ENCODE results near the gene MCUB. TPM values are rescaled to one million over a fixed set of nuclear protein-coding genes. Genes with fewer than 3 reads are reported as not detected.

Gene MCUB
- total and polyA plus RNA-seq, 8 donors: 0.88 to 6.5 (median 2.9) TPM

GRCh38 chr4:109629775-109630174 lies 69.7 kb downstream of the MCUB start:
- no peak overlapping the region for H3K4me3 ChIP-seq
- no peaks in the 10 kb centered on the region for H3K36me3 ChIP-seq
- WGBS, 2 donors: 52 to 59% methylated on average over 4 of the region's 4 CpGs
- FAIRE-seq (no peak), DNase-seq (no peak), ATAC-seq (no peak)
- no peaks in the 10 kb centered on the region for H3K27me3 ChIP-seq
- no peaks in the 10 kb centered on the region for H3K9me3 ChIP-seq
- H3K4me1 ChIP-seq: no peaks in the 10 kb centered on the region
- TF ChIP-seq, protein P1, sequence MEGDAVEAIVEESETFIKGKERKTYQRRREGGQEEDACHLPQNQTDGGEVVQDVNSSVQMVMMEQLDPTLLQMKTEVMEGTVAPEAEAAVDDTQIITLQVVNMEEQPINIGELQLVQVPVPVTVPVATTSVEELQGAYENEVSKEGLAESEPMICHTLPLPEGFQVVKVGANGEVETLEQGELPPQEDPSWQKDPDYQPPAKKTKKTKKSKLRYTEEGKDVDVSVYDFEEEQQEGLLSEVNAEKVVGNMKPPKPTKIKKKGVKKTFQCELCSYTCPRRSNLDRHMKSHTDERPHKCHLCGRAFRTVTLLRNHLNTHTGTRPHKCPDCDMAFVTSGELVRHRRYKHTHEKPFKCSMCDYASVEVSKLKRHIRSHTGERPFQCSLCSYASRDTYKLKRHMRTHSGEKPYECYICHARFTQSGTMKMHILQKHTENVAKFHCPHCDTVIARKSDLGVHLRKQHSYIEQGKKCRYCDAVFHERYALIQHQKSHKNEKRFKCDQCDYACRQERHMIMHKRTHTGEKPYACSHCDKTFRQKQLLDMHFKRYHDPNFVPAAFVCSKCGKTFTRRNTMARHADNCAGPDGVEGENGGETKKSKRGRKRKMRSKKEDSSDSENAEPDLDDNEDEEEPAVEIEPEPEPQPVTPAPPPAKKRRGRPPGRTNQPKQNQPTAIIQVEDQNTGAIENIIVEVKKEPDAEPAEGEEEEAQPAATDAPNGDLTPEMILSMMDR (IDR thresholded peaks at IDR 0.05): no peak
- no peak overlapping the region for H3K27ac ChIP-seq
- intact Hi-C loops (cut with DNase I): no loop called here

DNA sequence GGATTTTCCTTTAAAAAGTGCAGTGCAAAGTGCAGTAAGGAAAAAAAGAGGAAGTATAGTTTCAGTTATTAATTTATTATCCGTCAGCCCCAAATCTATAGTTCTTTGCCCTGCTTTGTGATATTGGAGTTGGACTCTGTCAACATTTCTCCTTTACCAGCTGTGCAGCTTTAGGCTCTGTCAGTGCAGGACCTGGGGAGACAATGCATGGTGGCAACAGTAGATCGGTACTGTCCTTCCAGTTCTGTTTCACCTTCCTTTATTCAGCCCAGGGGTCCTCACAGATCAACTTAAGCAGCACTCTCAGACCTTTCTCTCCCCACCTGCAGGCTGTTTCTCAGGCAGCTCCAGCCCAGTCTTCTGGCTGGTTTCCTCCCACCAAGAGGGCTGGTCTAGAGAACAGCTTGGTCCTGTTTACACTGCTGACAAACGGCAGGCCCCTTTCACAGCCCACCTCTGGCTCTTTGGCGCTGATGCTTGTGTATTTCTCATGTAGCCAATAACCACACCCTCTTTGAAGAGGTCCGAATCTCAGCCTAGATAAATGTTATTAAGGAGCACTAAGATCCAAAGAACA lies 71.6 kb downstream of the MCUB start:
- WGBS, 2 donors: 21 to 24% methylated on average over 5 of the region's 5 CpGs
- Histone ChIP-seq H3K4me3 (no peak overlapping the region), H3K27me3 (no peaks in the 10 kb centered on the region), H3K9me3 (no peaks in the 10 kb centered on the region), H3K36me3 (no peaks in the 10 kb centered on the region), H3K27ac (no peak overlapping the region), H3K4me1 (no peaks in the 10 kb centered on the region)
- DNase-seq (peak in 3 of 6 donors; percentile 11 to 20 (median 15)), FAIRE-seq (no peak), ATAC-seq (peak; percentile 53 to 79 (median 77))
- intact Hi-C loops (cut with DNase I): no loop called here
- TF ChIP-seq, protein P1 (IDR thresholded peaks at IDR 0.05): no peak

- no peak for ATAC-seq
- no peak for FAIRE-seq
These were observed 80.6 kb downstream of the MCUB start for GRCh38 chr4:109640644-109641043.

DNA sequence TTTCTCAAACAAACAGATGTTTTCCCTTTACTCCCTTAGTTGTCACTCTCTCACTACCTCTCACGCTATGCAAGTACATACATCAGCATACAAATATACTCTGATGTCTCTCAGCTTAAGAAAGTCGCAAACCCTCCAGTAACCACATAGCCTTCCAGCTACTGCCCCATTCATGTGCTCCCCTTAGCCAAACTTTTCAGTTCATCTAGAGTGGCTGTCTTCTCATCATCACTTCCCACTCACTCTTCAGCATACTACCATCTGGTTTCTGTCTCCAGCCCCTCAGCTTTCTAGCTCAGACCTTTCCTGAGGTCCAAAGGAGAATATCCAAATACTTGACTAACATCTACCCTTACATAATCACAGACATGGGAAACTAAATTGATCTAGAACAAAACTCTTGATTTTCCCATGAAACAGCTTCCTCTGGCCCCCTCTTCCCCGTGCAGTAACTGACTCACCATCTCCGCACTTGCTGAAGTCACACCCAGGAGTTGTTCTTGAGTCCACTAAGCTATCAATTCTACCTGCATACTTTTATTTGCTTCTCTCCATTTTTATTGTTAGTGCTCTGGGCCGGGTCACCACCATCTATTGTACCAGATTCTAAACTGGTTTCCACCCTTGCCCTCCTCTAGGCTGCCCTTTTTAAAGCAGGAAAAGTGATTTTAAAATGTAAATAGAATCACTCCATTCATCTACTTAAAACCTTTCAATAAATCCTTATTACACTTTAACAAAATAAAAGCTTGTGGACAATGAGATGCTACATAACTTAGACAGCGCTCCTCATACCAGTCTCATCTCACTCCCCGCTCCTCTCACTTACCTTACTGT lies 86.0 kb downstream of the MCUB start:
- no peaks in the 10 kb centered on the region for H3K27me3 ChIP-seq
- ATAC-seq: no peak

More at GRCh38 chr4:109640644-109641043, 80.6 kb downstream of the MCUB start:
- no peak overlapping the region for H3K4me3 ChIP-seq
- TF ChIP-seq, protein P1 (IDR thresholded peaks at IDR 0.05): no peak
- WGBS, 2 donors: 59 to 72% methylated on average over 2 of the region's 2 CpGs
- no peaks in the 10 kb centered on the region for H3K9me3 ChIP-seq
- intact Hi-C loops (cut with DNase I): no loop called here
- no peaks in the 10 kb centered on the region for H3K4me1 ChIP-seq
- DNase-seq: no peak
- H3K27me3 ChIP-seq: no peaks in the 10 kb centered on the region
- no peaks in the 10 kb centered on the region for H3K36me3 ChIP-seq
- H3K27ac ChIP-seq: no peak overlapping the region

More for the DNA sequence above, 86.0 kb downstream of the MCUB start:
- TF ChIP-seq, protein P1 (IDR thresholded peaks at IDR 0.05): no peak
- Histone ChIP-seq H3K27ac (no peak overlapping the region), H3K4me3 (no peak overlapping the region), H3K36me3 (no peaks in the 10 kb centered on the region), H3K4me1 (no peaks in the 10 kb centered on the region), H3K9me3 (no peaks in the 10 kb centered on the region)
- intact Hi-C loops (cut with DNase I): no loop called here
- DNase-seq: no peak
- FAIRE-seq: no peak
- 79 to 82% methylated on average over 7 of the region's 7 CpGs for WGBS, 2 donors
